Esophagus squamous epithelium (tissue), 5 donors: ENCODE measurements around the gene EXOC1. TPM values are rescaled to one million over a fixed set of nuclear protein-coding genes. Genes with fewer than 3 reads are reported as not detected.

ENCODE experiments used
- DNase-seq: peaks from one replicate; lab custom pipeline; 2025; lab: John Stamatoyannopoulos, UW
- H3K27ac ChIP-seq, 4 donors: fragments of 200-600 bp; sonication (generic); one replicate each; pipeline ENCODE4 v1.5.1; 2016 to 2019; ENCODE audit warnings: mild to moderate bottlenecking in 1 of 4
- H3K27me3 ChIP-seq, 4 donors: fragments of 200-600 bp; sonication (generic); 1 replicate in 3 of 4; 2 replicates in 1 of 4; pipeline versions ENCODE4 v1.5.1 to v1.6.0; 2017 to 2021; ENCODE audit warnings: antibody characterized with exemption in 1 of 4
- H3K36me3 ChIP-seq, 3 donors: fragments of 200-600 bp; sonication (generic); one replicate each; pipeline ENCODE4 v1.5.1; 2016 to 2019
- H3K4me1 ChIP-seq, 3 donors: fragments of 200-600 bp; sonication (generic); one replicate each; pipeline ENCODE4 v1.5.1; 2017 to 2019
- H3K4me3 ChIP-seq, 4 donors: fragments of 200-600 bp; sonication (generic); 1 replicate in 3 of 4; 2 replicates in 1 of 4; pipeline ENCODE4 v1.5.1; 2016 to 2019; ENCODE audit warnings: mild to moderate bottlenecking in 2 of 4, moderate library complexity in 1 of 4
- H3K9me3 ChIP-seq, 3 donors: fragments of 200-600 bp; sonication (generic); one replicate each; pipeline ENCODE4 v1.5.1; 2016 to 2019
- POLR2A ChIP-seq, 4 donors: fragments of 450-650 bp; IDR thresholded peaks; one replicate each; pipeline ENCODE4 v1.6.1; 2017; ENCODE audit warnings: antibody characterized with exemption in 4 of 4, mild to moderate bottlenecking in 4 of 4, moderate library complexity in 3 of 4
- WGBS, 2 donors: methylation state at CpG; one replicate each; pipeline ENCODE4 v1.1.5; 2018; 5-methylcytosine and 5-hydroxymethylcytosine counted together
- intact Hi-C: fragments of 100-400 bp; cut with DNase I; formaldehyde crosslinking; loops from one replicate; pipeline ENCODE4 v1.15.0; 2022
- total RNA-seq, 4 donors: library from RNA; depleted of rRNA; stranded (reverse); fragments of >200 nt; gene quantifications; one replicate each; pipeline ENCODE4 v1.1.0, GENCODE V29; 2016
- TF ChIP-seq, protein P1 (sequence below), 6 experiments: fragments of 450-650 bp in 4 of 6; fragments of 200-600 bp in 2 of 6; sonication (generic) in 2 of 6; IDR thresholded peaks; one replicate each; pipeline ENCODE4 v1.5.1; 2016 to 2019; ENCODE audit warnings: antibody characterized with exemption in 6 of 6, mild to moderate bottlenecking in 4 of 6, moderate library complexity in 4 of 6
- donor health status: DM: yes; HTN: yes; CAD: no.

Gene EXOC1
- total RNA-seq, 4 donors from 2014 or later = 28.5 to 43.7 (median 41.7) TPM

- 94 to 96% methylated on average over 1 of the region's 1 CpG for WGBS, 2 donors
- intact Hi-C loops = no loop called here
- H3K4me3 ChIP-seq = no peak overlapping the region
- H3K27ac ChIP-seq = no peak overlapping the region
- H3K27me3 ChIP-seq = no peaks in the 10 kb centered on the region
- H3K9me3 ChIP-seq = no peaks in the 10 kb centered on the region
- H3K4me1 ChIP-seq = peaks cover 11 to 33% (median 13%) of the 10 kb centered on the region in 3 donors
- no peak for DNase-seq
- TF ChIP-seq, protein P1, sequence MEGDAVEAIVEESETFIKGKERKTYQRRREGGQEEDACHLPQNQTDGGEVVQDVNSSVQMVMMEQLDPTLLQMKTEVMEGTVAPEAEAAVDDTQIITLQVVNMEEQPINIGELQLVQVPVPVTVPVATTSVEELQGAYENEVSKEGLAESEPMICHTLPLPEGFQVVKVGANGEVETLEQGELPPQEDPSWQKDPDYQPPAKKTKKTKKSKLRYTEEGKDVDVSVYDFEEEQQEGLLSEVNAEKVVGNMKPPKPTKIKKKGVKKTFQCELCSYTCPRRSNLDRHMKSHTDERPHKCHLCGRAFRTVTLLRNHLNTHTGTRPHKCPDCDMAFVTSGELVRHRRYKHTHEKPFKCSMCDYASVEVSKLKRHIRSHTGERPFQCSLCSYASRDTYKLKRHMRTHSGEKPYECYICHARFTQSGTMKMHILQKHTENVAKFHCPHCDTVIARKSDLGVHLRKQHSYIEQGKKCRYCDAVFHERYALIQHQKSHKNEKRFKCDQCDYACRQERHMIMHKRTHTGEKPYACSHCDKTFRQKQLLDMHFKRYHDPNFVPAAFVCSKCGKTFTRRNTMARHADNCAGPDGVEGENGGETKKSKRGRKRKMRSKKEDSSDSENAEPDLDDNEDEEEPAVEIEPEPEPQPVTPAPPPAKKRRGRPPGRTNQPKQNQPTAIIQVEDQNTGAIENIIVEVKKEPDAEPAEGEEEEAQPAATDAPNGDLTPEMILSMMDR (IDR thresholded peaks at IDR 0.05) = no peak
- no peak for TF ChIP-seq POLR2A (IDR thresholded peaks at IDR 0.05)
- H3K36me3 ChIP-seq = peaks cover 0 to 73% (median 3%) of the 10 kb centered on the region in 3 donors
Observed at GRCh38 chr4:55868581-55869090, 15.2 kb downstream of the EXOC1 start.

- 79% methylated on average over 5 of the region's 5 CpGs for WGBS, 2 donors
- Histone ChIP-seq H3K27ac (no peak overlapping the region), H3K27me3 (no peaks in the 10 kb centered on the region), H3K36me3 (peaks cover 0 to 83% (median 3%) of the 10 kb centered on the region in 3 donors), H3K9me3 (no peaks in the 10 kb centered on the region), H3K4me3 (no peak overlapping the region), H3K4me1 (peaks cover 0 to 13% (median 3%) of the 10 kb centered on the region in 3 donors)
- no peak for DNase-seq
- no peak for TF ChIP-seq POLR2A (IDR thresholded peaks at IDR 0.05)
- TF ChIP-seq, protein P1 (IDR thresholded peaks at IDR 0.05) = no peak
- intact Hi-C loops = no loop called here
Observed at GRCh38 chr4:55871299-55871800, 17.9 kb downstream of the EXOC1 start.

GRCh38 chr4:55874831-55875230, 21.4 kb downstream of the EXOC1 start:
- H3K4me3 ChIP-seq = no peak overlapping the region
- no peak for TF ChIP-seq POLR2A (IDR thresholded peaks at IDR 0.05)
- TF ChIP-seq, protein P1 (IDR thresholded peaks at IDR 0.05) = no peak
- DNase-seq = no peak
- H3K9me3 ChIP-seq = no peaks in the 10 kb centered on the region
- no peak overlapping the region for H3K27ac ChIP-seq
- intact Hi-C loops = no loop called here
- H3K36me3 ChIP-seq = peaks cover 4 to 93% (median 9%) of the 10 kb centered on the region in 3 donors
- no peaks in the 10 kb centered on the region for H3K4me1 ChIP-seq
- H3K27me3 ChIP-seq = no peaks in the 10 kb centered on the region

DNA sequence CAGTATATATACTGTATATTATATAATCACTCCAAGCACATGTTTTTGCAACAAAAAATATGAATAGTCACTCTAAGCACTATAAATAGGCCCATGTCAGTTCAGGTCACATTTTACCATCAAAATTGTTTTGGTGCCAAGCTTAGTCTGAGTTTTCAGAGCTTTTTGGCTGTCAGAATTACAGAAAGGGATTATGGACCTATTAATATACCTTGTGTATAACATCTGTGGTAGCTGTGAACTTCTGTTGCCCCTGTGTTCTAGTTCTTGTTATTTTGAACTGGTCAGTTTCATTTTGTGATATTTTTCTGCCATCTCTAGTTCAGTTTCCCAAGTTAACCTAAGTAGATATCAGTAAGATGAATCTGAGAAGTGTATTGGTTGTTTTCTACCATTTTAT, 22.9 kb downstream of the EXOC1 start:
- H3K27ac ChIP-seq = no peak overlapping the region
- intact Hi-C loops = no loop called here
- no peaks in the 10 kb centered on the region for H3K4me1 ChIP-seq
- peaks cover 4 to 92% (median 8%) of the 10 kb centered on the region in 3 donors for H3K36me3 ChIP-seq
- H3K9me3 ChIP-seq = no peaks in the 10 kb centered on the region
- no peak for DNase-seq
- H3K4me3 ChIP-seq = no peak overlapping the region
- H3K27me3 ChIP-seq = no peaks in the 10 kb centered on the region
- TF ChIP-seq, protein P1 (IDR thresholded peaks at IDR 0.05) = no peak
- no peak for TF ChIP-seq POLR2A (IDR thresholded peaks at IDR 0.05)

GRCh38 chr4:55879224-55879623, 25.8 kb downstream of the EXOC1 start:
- no peaks in the 10 kb centered on the region for H3K27me3 ChIP-seq
- 76 to 84% methylated on average over 3 of the region's 3 CpGs for WGBS, 2 donors
- no peaks in the 10 kb centered on the region for H3K4me1 ChIP-seq
- TF ChIP-seq POLR2A (IDR thresholded peaks at IDR 0.05) = no peak
- TF ChIP-seq, protein P1 (IDR thresholded peaks at IDR 0.05) = no peak
- DNase-seq = no peak
- intact Hi-C loops = no loop called here
- peaks cover 4 to 90% (median 11%) of the 10 kb centered on the region in 3 donors for H3K36me3 ChIP-seq
- no peaks in the 10 kb centered on the region for H3K9me3 ChIP-seq
- H3K27ac ChIP-seq = no peak overlapping the region
- no peak overlapping the region for H3K4me3 ChIP-seq
